HL-60 (cell line): ENCODE data around the gene CAV1.

Source experiments
- DNase-seq, 2 experiments: peaks; one replicate each; pipeline ENCODE4 v3.0.0-alpha.2; 2010 to 2020; ENCODE audit warnings: low read depth in 1 of 2, low spot score in 1 of 2
- H3K27ac ChIP-seq: fragments of 250-450 bp; sonication (Bioruptor Pico); replicated peaks from 2 replicates; pipeline ENCODE4 v1.5.1; 2020; ENCODE audit warnings: mild to moderate bottlenecking, moderate library complexity
- H3K27me3 ChIP-seq: fragments of 250-450 bp; sonication (Bioruptor Pico); 2 replicates; pipeline ENCODE4 v1.5.1; 2021; ENCODE audit warnings: mild to moderate bottlenecking, moderate library complexity; ENCODE audit not compliant: insufficient read depth, poor library complexity, severe bottlenecking
- H3K4me3 ChIP-seq: replicated peaks from 2 replicates; pipeline ENCODE4 v1.5.1; 2011; ENCODE audit warnings: mild to moderate bottlenecking, control low read depth, low read length; ENCODE audit not compliant: insufficient read depth
- GABPA ChIP-seq: IDR thresholded peaks from 2 replicates; pipeline ENCODE4 v1.6.1; 2012; ENCODE audit warnings: low read depth
- POLR2AphosphoS5 ChIP-seq: IDR thresholded peaks from 2 replicates; pipeline ENCODE4 v1.6.1; 2012; ENCODE audit warnings: low read depth
- SPI1 ChIP-seq: IDR thresholded peaks from 2 replicates; pipeline ENCODE4 v1.6.1; 2012; ENCODE audit warnings: low read depth, mild to moderate bottlenecking, borderline replicate concordance
- TF ChIP-seq, protein P1 (sequence below): IDR thresholded peaks from one replicate; pipeline ENCODE4 v1.5.1; 2011; ENCODE audit warnings: low read length, control low read depth, inconsistent platforms; ENCODE audit not compliant: insufficient read depth
- TF ChIP-seq, protein P2 (sequence below): IDR thresholded peaks from 2 replicates; pipeline ENCODE4 v1.6.1; 2012; ENCODE audit warnings: low read depth; ENCODE audit not compliant: insufficient replicate concordance

The CAV1 gene

GRCh38 chr7:116566666-116567065, 41.8 kb downstream of the CAV1 start:
- no peak for DNase-seq
- no peak overlapping the region for H3K27ac ChIP-seq
- TF ChIP-seq GABPA (no peak), SPI1 (no peak), POLR2AphosphoS5 (no peak)
- TF ChIP-seq, protein P1, sequence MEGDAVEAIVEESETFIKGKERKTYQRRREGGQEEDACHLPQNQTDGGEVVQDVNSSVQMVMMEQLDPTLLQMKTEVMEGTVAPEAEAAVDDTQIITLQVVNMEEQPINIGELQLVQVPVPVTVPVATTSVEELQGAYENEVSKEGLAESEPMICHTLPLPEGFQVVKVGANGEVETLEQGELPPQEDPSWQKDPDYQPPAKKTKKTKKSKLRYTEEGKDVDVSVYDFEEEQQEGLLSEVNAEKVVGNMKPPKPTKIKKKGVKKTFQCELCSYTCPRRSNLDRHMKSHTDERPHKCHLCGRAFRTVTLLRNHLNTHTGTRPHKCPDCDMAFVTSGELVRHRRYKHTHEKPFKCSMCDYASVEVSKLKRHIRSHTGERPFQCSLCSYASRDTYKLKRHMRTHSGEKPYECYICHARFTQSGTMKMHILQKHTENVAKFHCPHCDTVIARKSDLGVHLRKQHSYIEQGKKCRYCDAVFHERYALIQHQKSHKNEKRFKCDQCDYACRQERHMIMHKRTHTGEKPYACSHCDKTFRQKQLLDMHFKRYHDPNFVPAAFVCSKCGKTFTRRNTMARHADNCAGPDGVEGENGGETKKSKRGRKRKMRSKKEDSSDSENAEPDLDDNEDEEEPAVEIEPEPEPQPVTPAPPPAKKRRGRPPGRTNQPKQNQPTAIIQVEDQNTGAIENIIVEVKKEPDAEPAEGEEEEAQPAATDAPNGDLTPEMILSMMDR, result no peak
- TF ChIP-seq, protein P2, sequence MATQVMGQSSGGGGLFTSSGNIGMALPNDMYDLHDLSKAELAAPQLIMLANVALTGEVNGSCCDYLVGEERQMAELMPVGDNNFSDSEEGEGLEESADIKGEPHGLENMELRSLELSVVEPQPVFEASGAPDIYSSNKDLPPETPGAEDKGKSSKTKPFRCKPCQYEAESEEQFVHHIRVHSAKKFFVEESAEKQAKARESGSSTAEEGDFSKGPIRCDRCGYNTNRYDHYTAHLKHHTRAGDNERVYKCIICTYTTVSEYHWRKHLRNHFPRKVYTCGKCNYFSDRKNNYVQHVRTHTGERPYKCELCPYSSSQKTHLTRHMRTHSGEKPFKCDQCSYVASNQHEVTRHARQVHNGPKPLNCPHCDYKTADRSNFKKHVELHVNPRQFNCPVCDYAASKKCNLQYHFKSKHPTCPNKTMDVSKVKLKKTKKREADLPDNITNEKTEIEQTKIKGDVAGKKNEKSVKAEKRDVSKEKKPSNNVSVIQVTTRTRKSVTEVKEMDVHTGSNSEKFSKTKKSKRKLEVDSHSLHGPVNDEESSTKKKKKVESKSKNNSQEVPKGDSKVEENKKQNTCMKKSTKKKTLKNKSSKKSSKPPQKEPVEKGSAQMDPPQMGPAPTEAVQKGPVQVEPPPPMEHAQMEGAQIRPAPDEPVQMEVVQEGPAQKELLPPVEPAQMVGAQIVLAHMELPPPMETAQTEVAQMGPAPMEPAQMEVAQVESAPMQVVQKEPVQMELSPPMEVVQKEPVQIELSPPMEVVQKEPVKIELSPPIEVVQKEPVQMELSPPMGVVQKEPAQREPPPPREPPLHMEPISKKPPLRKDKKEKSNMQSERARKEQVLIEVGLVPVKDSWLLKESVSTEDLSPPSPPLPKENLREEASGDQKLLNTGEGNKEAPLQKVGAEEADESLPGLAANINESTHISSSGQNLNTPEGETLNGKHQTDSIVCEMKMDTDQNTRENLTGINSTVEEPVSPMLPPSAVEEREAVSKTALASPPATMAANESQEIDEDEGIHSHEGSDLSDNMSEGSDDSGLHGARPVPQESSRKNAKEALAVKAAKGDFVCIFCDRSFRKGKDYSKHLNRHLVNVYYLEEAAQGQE, result no peak

GRCh38 chr7:116569737-116570136, 44.9 kb downstream of the CAV1 start:
- DNase-seq, result no peak
- H3K27ac ChIP-seq, result no peak overlapping the region

More at GRCh38 chr7:116566666-116567065, 41.8 kb downstream of the CAV1 start:
- Histone ChIP-seq H3K4me3 (no peak overlapping the region), H3K27me3 (peaks cover 2% of the 10 kb centered on the region)

DNA sequence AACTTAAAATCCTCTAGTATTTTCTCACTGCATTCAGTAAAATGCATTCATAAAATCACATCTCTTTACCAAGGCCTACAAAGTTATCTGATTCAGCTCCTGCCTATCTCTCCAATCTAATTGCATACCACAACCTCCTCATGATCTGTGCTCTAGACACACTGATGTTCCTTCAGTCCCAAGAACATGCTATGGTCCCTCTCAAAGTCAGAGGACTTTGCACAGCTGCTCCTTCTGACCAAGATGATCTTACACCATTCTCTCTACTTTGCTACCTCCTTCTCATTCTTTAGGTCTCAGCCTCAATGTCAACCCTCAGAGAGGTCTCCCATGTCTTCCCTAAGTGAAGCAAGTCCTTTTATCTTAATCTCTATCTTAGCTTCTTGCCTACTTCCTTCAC, 45.5 kb downstream of the CAV1 start:
- Histone ChIP-seq H3K27ac (no peak overlapping the region), H3K27me3 (peaks cover 2% of the 10 kb centered on the region), H3K4me3 (no peak overlapping the region)
- no peak for DNase-seq
- TF ChIP-seq, protein P1, result no peak
- TF ChIP-seq SPI1, result no peak
- TF ChIP-seq, protein P2, result no peak
- TF ChIP-seq POLR2AphosphoS5, result no peak
- no peak for TF ChIP-seq GABPA

More at GRCh38 chr7:116569737-116570136, 44.9 kb downstream of the CAV1 start:
- no peak overlapping the region for H3K4me3 ChIP-seq
- TF ChIP-seq, protein P1, result no peak
- TF ChIP-seq, protein P2, result no peak
- TF ChIP-seq SPI1 (no peak), POLR2AphosphoS5 (no peak), GABPA (no peak)
- H3K27me3 ChIP-seq, result peaks cover 2% of the 10 kb centered on the region
